NK-92 (cell line): ENCODE results near the gene ITPK1.
"Not testable (repeated sequence)": the region's sequence is repeated elsewhere in the genome, so short reads cannot be mapped to it uniquely, and the experiment has no call there.

Experiments
- DNase-seq: peaks from one replicate; lab custom pipeline; 2025; ENCODE audit not compliant: unreplicated experiment; lab: John Stamatoyannopoulos, UW

ITPK1 gene

GRCh38 chr14:93062890-93063289 is 52.8 kb downstream of the ITPK1 start:
- no peak for DNase-seq

- DNase-seq, result not testable (repeated sequence)
These were observed 53.7 kb downstream of the ITPK1 start for GRCh38 chr14:93062013-93062412.

GRCh38 chr14:93061380-93062012 is 54.2 kb downstream of the ITPK1 start:
- no peak for DNase-seq

- DNase-seq, result no peak
These were observed 54.9 kb downstream of the ITPK1 start for GRCh38 chr14:93060841-93061240.

GRCh38 chr14:93059917-93060545 is 55.7 kb downstream of the ITPK1 start:
- DNase-seq, result no peak

GRCh38 chr14:93059260-93059659 is 56.5 kb downstream of the ITPK1 start:
- DNase-seq, result no peak

GRCh38 chr14:93057586-93058280 is 58.0 kb downstream of the ITPK1 start:
- DNase-seq, result no peak

GRCh38 chr14:93056840-93057585 is 58.7 kb downstream of the ITPK1 start:
- DNase-seq, result no peak

- no peak for DNase-seq
These were observed 59.4 kb downstream of the ITPK1 start for GRCh38 chr14:93056166-93056839.

- DNase-seq, result no peak
These were observed 60.0 kb downstream of the ITPK1 start for GRCh38 chr14:93055651-93056115.

- no peak for DNase-seq
These were observed 60.8 kb downstream of the ITPK1 start for GRCh38 chr14:93054876-93055275.

GRCh38 chr14:93054006-93054405 is 61.7 kb downstream of the ITPK1 start:
- no peak for DNase-seq

GRCh38 chr14:93051600-93052546 is 63.9 kb downstream of the ITPK1 start:
- no peak for DNase-seq

- DNase-seq, result no peak
These were observed 65.0 kb downstream of the ITPK1 start for GRCh38 chr14:93050761-93051160.

- DNase-seq, result no peak
These were observed 65.8 kb downstream of the ITPK1 start for GRCh38 chr14:93049867-93050331.

GRCh38 chr14:93049315-93049714 is 66.4 kb downstream of the ITPK1 start:
- DNase-seq, result no peak

GRCh38 chr14:93048843-93049242 is 66.9 kb downstream of the ITPK1 start:
- no peak for DNase-seq

GRCh38 chr14:93047661-93048060 is 68.1 kb downstream of the ITPK1 start:
- DNase-seq, result no peak

- no peak for DNase-seq
These were observed 68.6 kb downstream of the ITPK1 start for GRCh38 chr14:93047157-93047556.

GRCh38 chr14:93046705-93047050 is 69.0 kb downstream of the ITPK1 start:
- no peak for DNase-seq
